Suppressor macrophage treated with lipopolysaccharide for 1 hour (primary cell): Measurements from ENCODE around the gene TMEM163.

Experiments used
- DNase-seq, 3 donors: peaks; one replicate each; pipeline ENCODE4 v3.0.0-alpha.2; 2020 to 2022

The TMEM163 gene

DNA sequence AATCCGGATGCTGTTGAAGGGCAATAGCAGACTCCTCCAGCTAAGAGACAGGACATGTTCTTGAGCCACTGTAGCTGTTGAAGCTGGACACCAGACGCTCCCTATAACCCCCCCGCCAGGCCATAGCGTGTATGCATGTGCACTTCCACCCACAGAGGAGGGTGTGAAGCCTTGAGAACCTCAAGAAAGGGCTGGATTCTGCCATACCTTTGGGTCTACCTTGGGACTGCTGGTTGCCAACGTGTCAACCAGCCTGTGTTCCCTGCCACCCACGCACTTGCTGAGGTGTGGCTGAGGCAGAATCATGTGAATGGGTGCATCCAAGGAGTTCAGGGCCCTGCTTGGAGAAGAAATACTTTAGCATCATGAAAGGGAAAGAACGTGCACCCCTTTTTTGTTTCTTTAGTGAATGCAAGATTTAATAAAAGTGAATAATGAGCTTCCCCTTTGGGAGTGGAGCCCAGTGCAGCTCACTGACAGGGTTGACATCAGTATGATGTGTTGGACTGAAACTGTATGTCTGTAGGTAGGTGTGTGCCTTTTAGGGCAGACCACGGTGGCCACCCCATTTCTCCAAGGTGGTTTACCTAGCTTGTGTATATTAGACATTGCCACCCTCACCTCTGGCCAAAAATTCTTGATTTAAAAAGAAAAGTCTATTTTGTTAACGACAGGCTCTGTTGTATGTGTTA lies 266.6 kb downstream of the TMEM163 start:
- no peak for DNase-seq

DNA sequence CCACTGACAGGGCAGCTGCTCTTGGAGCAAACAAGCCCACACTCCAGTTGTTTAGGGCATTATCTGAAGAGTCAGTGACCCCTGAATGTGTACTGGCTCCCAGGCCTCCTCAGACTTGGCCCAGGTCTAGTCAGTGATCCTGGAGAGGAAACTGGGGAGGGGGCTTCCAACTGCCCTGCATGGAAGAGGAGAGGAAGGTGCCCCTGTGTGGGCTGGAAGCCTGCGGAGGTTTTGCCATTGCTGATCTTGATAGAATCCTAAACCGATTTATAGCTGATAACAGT lies 267.5 kb downstream of the TMEM163 start:
- no peak for DNase-seq

DNA sequence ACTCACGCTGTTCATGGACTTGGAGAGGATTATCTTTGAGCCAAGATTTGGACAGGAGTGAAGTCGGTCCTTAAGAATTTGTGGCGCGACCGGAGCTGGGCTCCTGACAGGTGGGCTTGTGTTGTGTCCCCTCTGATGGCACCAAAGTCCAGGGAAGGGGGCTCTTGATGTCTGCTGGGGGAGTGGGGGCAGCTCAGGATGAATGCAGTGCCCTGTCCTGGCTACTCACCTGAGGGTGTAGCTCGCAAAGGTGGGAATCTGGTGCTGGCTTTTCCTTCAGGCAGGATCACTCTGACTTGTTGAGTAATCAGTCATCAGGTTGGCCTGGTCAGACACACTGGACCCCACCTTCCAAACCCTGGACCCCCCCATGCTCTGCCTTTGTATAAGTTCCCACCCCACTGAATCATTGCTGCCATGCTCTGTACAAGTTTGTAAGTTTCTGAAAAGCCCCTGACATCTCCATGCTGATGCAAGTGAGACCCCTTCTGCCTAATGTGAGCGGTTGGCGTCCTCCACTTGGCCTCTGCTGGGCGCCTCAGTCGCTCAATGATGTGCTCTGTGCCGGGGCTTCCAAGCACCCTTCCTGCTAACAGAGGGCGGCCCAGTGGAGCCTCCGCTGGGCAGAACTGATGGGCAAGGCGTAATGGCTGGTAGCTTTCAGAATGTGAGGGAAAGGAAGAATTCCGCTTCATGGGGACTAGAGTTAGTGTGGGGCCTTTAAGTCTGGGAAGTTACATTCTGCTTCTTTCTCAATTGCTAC lies 268.9 kb downstream of the TMEM163 start:
- no peak for DNase-seq

DNA sequence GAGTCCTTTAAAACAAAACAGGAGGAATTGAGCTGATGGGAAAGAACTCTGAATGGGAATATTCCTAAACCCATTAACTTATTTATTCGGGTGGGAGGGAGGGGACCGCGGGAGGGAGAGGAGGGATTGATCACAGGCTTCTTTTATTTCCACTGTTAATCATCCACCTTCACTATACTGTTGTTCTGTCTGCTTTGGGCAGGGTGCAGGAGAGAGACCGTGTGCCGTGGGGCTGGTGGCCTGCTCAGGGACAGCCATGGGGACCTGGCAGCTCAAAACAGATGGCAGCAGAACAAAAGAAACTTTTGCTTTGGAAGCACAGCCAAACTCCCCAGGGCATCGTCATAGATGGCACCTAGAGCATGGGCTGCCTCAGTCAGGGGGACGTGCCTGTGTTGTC lies 269.6 kb downstream of the TMEM163 start:
- DNase-seq = no peak

DNA sequence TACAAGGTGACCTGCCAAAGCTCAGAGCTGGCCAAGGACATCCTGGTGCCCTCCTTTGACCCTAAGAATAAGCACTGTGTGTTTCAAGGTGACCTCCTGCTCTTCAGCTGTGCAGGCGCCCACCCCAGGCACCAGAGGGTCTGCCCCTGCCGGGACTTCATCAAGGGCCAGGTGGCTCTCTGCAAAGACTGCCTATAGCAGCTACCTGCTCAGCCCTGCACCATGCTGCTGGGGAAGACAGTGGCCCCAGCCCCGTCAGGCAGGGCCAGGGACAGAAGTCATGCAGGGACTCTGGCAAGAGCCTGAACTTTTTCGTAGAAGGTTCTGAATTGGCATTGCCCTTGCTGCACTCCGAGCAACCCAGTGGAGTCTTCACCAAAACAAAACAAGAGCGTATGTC lies 270.1 kb downstream of the TMEM163 start:
- DNase-seq = no peak

DNA sequence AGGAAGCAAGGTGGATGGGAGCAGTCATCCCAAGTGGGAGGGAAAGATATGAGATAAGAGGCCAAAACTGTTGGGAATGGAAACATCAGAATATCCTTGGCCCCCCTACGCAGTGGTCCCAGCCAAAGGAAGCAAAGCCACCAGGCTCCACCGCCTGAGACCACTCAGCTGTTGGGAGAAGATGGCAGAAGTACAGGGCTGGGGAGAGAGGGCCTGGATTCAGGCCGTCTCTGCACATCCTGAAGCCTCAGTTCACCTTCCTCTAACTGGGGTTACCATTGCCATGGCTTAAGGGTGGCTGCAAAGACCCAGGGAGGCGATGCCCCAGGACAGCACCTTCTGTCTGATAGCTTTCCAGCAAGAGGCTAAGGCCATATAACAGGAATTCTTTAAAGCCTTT lies 271.1 kb downstream of the TMEM163 start:
- DNase-seq = no peak

DNA sequence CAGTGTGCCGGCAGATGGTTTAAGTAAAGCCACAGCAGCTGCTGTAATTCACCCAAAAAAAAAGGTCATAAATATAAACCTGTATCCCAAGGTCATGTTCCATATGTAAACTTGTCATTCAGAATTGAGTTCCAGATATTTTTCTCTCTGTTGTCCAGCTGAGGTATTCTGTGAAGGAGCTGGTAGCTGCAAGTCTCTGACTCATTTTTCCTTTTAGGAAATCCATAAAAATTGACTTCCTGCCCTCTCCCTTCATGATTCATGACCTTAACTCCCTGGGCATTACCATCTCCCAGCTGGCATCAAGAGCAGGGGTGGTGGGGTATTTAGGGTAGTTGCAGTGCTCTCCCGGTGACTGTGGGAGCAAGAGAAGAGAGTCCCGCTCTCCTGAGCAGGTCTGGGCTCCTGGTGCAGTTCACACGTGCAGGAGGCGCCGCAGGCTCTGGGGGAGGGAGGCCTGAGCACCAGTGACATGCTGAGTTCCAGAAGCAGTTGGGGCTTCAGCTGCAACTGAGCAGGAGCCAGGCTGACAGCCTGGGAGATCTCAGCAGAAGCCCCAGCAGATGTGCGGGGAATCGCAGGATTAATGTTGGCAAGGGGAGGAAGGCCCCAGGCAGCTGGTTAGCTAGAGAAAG lies 272.3 kb downstream of the TMEM163 start:
- no peak for DNase-seq

DNA sequence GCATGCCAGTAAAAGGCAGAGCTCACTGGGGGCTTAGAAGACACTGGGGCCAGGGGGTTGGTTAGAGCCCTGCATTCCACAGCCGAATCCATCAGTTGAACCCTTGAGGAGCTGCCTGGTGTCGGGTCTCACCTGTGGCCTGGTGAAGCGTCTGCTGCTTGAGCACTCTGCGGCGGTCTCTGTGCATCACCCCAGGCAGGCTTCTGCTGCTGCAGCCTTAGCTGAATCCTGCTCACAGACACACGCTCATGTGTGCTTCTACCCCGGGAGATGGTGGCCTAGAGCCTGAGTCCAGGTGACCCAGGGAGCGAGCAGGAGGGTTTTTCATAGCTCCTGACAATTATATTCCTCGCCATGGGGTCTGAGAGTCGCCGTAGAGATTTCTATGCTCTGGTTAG lies 272.8 kb downstream of the TMEM163 start:
- no peak for DNase-seq

DNA sequence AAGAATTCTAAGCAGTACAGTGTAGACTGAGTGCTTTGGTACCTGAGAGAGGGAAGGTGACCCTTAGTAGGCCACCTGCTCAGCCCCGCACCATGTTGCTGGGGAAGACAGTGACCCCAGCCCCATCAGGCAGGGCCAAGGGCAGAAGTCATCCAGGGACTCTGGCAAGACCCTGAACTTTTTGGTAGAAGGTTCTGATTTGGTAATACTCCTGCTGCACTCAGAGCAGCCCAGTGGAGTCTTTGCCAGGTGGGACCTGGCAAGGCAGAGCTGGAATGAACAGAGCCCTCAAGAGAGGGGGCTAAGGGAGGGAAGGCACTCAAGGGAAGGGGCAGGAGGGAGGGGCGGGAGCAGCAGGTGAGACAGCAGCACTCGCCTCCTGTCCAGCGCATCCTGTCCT lies 273.7 kb downstream of the TMEM163 start:
- no peak for DNase-seq

DNA sequence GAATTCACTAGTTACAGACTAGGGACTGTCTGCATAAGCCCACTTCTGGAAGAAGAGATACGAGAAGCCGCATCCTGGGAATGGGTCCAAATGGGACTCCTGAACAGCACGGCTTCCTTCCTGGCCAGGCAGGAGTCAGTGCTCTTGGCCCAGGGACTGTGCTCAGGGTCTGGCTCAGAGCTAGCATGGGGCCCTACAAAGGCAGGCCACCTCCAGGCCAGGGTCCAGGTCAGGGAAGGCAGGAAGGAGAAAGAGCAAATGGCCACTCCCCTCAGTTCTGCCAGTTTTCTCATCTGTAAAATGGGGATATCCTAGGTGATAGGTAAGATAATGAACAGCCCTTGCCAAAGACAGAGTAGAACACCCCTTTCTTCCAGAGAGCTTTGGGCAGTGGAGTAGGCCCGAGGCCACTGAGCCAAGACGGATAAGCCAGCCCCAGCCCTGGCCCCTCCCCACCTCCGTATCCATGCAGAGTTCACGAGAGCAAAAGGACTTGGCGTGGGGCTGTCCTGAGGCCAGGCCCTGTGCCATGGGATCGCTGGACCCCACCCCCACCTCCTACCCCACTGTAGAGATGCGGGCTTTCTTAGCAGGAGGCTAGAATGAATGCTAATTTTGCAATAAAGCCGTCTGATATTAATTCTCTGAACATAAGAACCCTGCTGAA lies 274.9 kb downstream of the TMEM163 start:
- DNase-seq = no peak

DNA sequence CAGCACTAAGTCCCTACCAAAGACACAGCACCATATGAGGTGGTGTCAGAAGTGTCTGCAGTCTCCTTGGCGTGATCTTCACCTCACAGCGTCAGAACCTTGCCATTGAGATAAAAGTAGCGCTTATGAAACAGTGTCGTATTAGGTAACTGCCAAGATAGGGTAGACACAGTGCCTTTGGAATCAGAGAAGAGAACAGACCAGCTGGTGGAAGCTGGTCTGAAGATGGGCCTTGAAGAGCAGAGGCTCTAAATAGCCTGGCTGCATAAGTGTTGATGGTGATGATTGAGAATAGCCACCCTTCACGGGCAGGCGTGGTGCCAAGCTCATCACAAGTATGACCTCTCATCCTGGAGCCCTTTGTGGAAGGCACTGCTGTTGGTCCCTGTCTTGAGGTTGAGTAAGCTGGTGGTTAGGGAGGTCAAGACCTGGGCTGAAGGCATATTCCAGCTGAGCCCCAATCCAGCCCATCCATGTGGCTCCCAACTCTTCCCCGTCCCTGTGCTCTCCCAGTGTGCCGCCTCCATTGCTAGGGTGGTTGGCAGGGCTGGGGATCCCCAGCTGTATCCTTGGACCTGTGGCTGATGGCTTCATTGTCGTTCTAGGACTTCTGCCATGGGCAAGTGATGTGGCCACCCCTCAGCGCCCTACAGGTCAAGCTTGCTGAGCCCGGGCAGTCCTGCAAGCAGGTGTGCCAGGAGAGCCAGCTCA lies 277.5 kb downstream of the TMEM163 start:
- DNase-seq = no peak

DNA sequence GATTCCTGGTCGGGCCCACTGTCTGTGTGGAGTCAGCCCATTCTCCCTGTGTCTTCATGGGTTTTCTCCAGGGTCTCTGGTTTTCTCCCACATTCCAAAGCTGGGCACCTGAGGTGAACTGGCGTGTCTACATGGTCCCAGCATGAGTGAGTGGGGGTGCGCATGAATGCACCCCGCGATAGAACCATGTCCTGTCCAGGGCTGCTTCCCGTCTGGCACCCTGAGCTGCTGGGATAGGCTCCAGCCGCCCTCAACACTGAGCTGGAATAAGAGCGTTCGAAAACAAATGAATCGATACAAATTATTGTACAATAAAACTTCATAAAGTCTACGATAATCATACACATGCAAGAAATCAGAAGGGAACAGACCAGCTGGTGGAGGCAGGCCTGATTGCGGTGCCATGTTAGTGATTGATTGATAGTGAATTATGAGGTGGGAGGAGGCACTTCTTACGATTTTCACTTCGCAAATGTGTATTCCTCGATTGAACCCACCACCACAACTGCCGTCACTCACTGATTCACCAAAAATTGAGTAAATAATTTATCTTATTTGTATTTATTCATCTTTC lies 278.4 kb downstream of the TMEM163 start:
- no peak for DNase-seq

DNA sequence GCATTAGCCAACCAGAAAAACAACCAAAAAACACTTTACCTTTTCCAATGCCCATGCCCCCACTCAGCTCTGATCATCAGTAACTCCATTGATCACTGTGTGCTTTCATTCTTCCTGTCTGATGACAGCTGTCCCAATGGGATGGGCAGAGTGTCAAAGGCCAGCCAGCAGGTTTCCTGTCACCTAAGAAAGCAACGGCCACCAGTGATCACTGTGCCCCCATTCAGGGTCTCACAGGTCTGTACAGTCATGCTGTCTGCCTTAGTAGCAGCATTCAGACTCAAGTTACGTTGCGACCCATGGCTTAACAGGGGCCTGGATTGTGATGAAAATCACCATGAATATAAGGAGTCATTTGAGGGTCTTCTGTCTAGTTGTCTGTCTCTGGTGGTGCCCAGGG lies 280.4 kb downstream of the TMEM163 start:
- no peak for DNase-seq

DNA sequence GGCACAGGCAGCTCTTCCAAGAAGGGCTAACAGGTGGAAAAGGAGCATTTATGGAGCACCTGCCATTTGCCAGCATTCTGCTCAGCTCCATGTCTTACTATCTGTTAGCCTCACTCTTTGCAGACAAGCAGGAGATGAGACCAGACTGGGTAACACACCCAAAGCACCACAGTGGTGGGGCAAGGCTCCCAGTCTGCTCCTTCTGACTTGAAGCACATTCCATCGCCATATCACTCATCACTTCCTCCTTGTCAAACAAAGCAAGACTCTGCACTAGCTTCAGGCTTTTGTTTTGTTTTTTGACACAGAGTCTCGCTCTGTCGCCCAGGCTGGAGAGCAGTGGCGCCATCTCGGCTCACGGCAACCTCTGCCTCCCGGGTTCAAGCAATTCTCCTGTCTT lies 282.1 kb downstream of the TMEM163 start:
- no peak for DNase-seq

DNA sequence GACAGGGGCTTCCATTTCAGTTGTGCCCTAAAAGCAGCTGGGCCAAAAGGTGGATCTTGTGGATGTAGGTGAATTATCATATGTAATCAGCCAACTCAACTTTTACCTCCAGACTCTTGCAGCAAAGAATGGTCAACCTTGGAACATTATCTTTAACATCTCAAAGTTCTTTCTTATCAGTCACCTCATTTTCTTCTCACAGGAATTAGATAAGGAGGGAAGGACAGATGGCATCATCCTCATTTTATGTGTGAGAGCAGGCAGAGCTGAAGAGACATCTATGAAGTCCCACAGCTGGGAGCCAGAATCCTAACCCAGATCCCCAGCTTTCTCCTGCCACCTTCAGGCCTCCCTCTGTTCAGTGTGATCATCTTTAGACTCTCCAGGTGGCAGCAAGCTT lies 282.9 kb downstream of the TMEM163 start:
- DNase-seq = no peak

DNA sequence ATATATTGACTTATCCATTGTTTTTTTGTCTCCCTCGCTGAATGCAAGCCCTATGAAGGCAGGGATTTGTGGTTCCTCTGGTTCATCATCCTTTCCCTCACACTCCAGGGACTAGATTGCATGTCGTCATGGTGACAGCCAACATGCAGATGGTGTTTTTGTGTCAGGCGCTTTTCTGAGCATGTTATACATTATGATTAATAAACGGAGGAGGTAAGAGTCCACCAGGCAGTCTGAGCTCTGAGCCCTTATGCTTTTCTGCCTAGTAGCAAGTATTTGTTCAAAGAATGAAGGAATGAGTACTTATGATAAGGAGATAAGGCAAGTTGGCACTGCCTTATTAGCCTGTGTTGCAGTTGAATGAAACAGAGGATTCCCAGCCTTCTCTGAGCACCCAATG lies 283.3 kb downstream of the TMEM163 start:
- DNase-seq = no peak

DNA sequence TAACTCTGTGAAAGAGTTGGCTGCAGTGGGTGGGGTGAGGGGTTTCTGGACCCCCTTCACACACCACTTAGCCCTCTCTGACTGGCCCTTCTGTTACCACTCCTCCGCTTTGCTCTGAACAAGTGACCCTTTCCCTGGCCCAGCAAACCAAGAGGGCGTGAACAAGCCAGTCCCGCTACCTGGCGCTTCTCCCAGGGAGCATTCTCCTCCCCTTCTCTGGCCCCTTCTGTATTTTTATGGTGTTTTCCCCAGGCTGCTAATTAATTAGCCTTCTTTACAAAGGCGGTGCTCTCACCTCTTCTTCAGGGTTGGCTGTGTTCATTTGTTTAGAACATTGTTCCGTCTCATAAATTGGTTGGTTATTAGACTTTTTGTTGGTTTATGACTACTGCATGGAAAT lies 284.8 kb downstream of the TMEM163 start:
- DNase-seq = no peak

DNA sequence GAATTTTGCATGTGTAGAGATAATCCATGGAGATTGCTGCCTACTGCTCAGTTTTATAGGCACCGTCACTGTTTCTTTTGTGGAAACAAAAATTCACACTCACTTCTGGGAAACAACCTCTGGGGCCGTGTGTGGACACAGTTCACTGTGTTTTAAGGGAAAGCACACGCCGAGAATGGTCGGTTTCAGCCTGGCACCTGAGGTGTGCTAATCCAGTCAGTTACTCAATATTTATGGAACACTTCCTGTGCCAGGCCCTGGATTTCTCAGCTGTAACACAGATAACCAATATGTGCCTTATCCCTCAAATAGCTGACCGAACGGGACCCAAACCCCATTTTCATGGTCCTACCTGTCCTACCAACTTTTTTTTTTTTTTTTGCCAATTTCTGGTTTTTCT lies 285.3 kb downstream of the TMEM163 start:
- DNase-seq = no peak

DNA sequence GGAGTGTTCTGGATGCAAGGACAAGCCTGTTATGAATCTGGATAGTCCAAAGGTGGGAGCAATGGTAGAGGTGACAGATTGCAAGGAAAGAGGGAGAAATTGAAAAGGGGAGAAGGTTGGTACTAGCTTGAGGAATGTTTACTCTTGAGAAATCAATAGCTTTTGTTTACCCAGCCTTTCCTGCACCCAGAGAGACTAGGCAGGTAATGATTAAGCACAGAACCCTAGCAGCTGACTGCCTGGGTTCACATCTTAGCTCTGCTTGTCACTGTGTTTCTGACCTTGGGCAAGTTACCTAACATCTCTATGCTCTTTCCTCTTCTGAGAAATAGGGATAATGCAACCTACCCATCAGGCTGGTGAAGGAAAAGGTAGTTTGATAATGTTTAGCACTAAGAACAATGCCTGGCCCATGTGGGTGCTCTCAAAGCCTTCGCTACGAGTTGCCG lies 286.3 kb downstream of the TMEM163 start:
- DNase-seq = no peak

DNA sequence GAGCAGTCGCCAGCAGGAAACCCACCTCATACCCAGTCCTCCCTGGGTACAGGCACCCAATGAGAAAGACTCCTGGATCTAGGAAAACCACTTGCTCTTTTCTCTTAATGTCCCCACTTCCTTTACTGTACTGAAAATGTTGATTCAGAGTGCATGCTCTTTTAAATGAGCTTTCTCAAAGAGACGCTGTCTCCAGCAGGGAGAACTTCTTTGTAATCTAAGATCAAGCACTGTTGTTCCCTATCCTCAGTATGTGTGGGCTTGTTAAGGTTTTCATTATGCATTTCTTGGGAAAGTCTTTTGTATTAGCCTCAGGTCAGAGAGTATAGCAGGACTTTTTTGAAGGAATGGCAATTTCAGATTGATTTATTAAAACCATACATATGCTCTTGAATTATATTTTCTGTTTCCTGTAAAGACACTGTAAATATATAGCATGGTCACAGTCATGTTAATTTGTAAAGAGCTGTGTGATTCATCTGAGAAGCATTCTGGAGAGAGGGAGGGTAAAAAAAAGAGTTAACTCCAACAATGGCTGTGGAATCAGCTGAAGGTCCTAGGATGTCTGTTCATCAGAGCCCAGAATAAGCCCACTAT lies 286.9 kb downstream of the TMEM163 start:
- no peak for DNase-seq

DNA sequence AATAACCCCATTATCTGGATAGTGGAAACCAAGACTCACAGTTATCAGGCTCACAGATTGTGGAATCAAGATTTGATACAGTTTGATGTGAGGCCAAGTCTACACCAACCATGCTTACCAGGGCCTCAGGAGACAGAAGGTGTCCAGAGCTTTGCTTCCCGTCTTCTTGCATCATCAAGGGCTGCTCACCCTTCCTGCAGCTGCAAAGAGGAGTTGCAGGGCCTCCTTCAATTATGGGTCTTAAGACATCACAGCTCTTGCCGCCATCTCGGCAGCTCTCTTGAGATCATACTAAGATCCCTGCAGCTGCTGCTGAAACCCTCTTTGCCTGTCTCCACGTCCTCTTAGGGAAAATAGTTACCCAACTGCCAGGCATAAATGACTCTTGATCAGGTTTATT lies 288.9 kb downstream of the TMEM163 start:
- DNase-seq = no peak

DNA sequence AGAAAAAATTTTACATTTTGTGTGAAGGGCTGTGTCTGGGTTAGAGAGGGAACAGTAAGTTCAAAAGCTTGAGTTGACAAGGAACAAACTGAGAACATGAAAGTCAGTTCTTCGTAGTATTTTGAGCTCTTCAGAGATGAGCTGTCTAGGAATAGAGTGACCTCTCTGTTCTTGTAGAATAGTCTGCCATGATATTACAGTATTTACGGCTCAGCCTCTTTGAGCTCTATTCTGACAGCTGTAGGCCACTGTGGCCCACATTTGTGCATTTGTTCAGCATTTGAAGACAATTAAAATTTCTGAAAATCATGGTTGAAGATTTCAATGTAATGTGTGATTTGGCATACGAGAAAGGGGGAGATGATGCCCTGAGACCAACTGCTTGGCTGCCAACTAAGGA lies 292.1 kb downstream of the TMEM163 start:
- DNase-seq = no peak
